Pancreas (tissue), 10 donors: ENCODE data around the gene RYR3. TPM values are rescaled to one million over a fixed set of nuclear protein-coding genes. Genes with fewer than 3 reads are reported as not detected.

Experiments used
- ATAC-seq, 4 donors: fragments of 200-7000 bp; cut with Tn5 transposase; one replicate each; pipeline versions ENCODE4 v1.8.0 to v1.9.1; 2020; ENCODE audit warnings: mild to moderate bottlenecking in 4 of 4, moderate library complexity in 4 of 4
- DNase-seq, 6 donors: peaks; one replicate each; pipeline ENCODE4 v3.0.0-alpha.2; 2020
- FAIRE-seq: peaks from 2 replicates; lab custom pipeline; 2012; peaks lifted over from hg19 to GRCh38; lab: Jason Lieb, UNC
- H3K27ac ChIP-seq, 4 donors: fragments of 200-600 bp; sonication (generic); 1 replicate in 3 of 4; 2 replicates in 1 of 4; pipeline versions ENCODE4 v1.5.0 to v1.8.0; 2020
- H3K27me3 ChIP-seq, 4 donors: fragments of 200-600 bp; one replicate each; pipeline ENCODE4 v1.8.0; 2021
- H3K36me3 ChIP-seq, 3 donors: fragments of 200-600 bp; sonication (generic) in 1 of 3; one replicate each; pipeline versions ENCODE4 v1.5.0 to v1.8.0; 2020 to 2021
- H3K4me1 ChIP-seq, 3 donors: fragments of 200-600 bp; one replicate each; pipeline ENCODE4 v1.8.0; 2021
- H3K4me3 ChIP-seq, 4 donors: fragments of 200-600 bp; sonication (generic) in 2 of 4; one replicate each; pipeline versions ENCODE4 v1.5.0 to v1.8.0; 2020 to 2021
- H3K9me3 ChIP-seq, 4 donors: fragments of 200-600 bp; one replicate each; pipeline ENCODE4 v1.8.0; 2021
- WGBS, 2 donors: extraction: QIAGEN DNeasy Blood & Tissue Kit; methylation state at CpG; one replicate each; pipeline ENCODE4 v1.1.7; 2013; 5-methylcytosine and 5-hydroxymethylcytosine counted together
- intact Hi-C, 3 donors: fragments of 100-400 bp; cut with DNase I; formaldehyde crosslinking; loops; one replicate each; pipeline versions ENCODE4 v1.11.1 to v1.14.2; 2022
- polyA plus RNA-seq, 2 donors: library from polyadenylated mRNA; stranded (reverse); fragments of 200-250 nt; gene quantifications; one replicate each; pipeline ENCODE4 v1.2.3, GENCODE V29; 2013
- total RNA-seq, 6 donors: library from RNA; stranded (reverse); fragmentation: NEBNext Ultra II Directional in 4 of 6; extraction: Animal tissue kit (Norgen Biotek cat#: 25700) in 4 of 6; gene quantifications; one replicate each; pipeline versions ENCODE4 v1.2.1 to v1.2.4, GENCODE V29; 2021 to 2023
- TF ChIP-seq, protein P1 (sequence below), 4 donors: fragments of 200-600 bp; sonication (generic) in 3 of 4; IDR thresholded peaks; one replicate each; pipeline versions ENCODE4 v1.5.0 to v1.8.0; 2021; ENCODE audit warnings: antibody characterized with exemption in 4 of 4
- donor health status: healthy with polysubstance abuse.
- donor health status: DM: no; HTN: no; CAD: no; lungs with moderate emphysema.
- donor health status: DM: no; HTN: no; CAD: no.
- donor health status: control.
- donor health status: control.
- donor health status: Bipolar disorder and iron deficiency.
- donor health status: DM: yes; HTN: yes; CAD: no.
- donor health status: DM: no; HTN: no; CAD: no.
- donor health status: DM: no; HTN: no; CAD: no.
- donor health status: DM: yes; HTN: yes; CAD: no.

The RYR3 gene
- total and polyA plus RNA-seq, 8 donors = 0.03 to 0.52 (median 0.13) TPM

DNA sequence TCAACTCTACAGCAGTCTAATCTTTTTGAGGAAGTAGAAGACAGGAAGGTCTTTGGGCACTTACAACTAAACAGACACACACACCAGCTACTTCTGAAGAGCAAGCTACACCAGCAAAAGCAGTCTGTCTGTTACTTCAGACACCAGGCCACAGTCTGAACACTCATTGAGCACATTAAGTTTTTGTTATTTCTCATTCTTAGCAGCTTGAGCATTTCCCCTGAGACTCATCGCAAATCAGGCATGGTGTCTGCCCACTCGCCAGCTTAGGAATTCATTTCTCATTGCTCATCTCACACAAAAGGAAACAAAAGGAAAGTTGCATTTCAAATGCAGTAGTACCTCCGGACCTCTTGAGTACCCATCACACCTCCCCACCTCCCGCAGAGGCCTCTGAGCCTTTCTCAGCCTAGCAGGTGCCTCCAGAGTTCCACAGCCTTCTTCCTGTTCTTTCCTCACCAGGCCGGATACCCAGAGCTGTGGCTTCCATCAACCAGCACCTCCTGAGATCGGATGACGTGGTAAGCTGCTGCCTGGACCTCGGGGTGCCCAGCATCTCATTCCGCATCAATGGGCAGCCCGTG, 302.0 kb downstream of the RYR3 start:
- intact Hi-C loops = no loop called here
- Histone ChIP-seq H3K27me3 (peaks cover 0 to 3% (median 0%) of the 10 kb centered on the region in 4 donors), H3K4me3 (no peak overlapping the region), H3K4me1 (no peaks in the 10 kb centered on the region), H3K27ac (no peak overlapping the region), H3K36me3 (no peaks in the 10 kb centered on the region), H3K9me3 (no peaks in the 10 kb centered on the region)
- TF ChIP-seq, protein P1, sequence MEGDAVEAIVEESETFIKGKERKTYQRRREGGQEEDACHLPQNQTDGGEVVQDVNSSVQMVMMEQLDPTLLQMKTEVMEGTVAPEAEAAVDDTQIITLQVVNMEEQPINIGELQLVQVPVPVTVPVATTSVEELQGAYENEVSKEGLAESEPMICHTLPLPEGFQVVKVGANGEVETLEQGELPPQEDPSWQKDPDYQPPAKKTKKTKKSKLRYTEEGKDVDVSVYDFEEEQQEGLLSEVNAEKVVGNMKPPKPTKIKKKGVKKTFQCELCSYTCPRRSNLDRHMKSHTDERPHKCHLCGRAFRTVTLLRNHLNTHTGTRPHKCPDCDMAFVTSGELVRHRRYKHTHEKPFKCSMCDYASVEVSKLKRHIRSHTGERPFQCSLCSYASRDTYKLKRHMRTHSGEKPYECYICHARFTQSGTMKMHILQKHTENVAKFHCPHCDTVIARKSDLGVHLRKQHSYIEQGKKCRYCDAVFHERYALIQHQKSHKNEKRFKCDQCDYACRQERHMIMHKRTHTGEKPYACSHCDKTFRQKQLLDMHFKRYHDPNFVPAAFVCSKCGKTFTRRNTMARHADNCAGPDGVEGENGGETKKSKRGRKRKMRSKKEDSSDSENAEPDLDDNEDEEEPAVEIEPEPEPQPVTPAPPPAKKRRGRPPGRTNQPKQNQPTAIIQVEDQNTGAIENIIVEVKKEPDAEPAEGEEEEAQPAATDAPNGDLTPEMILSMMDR (IDR thresholded peaks at IDR 0.05) = no peak
- WGBS, 2 donors = 65 to 71% methylated on average over 10 of the region's 10 CpGs
- no peak for DNase-seq
- no peak for FAIRE-seq
- ATAC-seq = no peak

DNA sequence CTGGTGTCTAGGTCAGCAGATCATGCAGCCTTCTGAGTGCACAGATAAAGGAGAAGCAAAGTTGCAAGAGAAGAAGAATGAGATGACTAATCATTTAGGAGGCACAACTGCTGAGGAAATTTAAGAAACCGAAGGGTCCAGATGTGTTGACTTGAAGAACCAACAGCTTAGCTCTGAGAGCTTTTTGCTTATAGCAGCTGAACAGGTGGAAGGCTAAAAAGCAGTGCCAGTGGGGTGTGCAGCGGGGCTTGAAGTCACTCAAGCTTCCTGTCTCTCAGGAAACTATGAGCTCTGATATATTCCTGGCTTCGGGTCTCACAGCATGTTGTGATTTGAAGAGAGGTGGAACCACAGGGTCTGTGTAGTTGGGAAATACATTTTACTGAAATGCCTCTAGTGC, 305.7 kb downstream of the RYR3 start:
- WGBS, 2 donors = 48 to 55% methylated on average over 3 of the region's 3 CpGs
- Histone ChIP-seq H3K36me3 (no peaks in the 10 kb centered on the region), H3K4me3 (no peak overlapping the region), H3K27me3 (peaks cover 0 to 4% (median 2%) of the 10 kb centered on the region in 4 donors), H3K9me3 (no peaks in the 10 kb centered on the region), H3K4me1 (no peaks in the 10 kb centered on the region), H3K27ac (no peak overlapping the region)
- DNase-seq (no peak), ATAC-seq (no peak), FAIRE-seq (no peak)
- intact Hi-C loops = no loop called here
- TF ChIP-seq, protein P1 (IDR thresholded peaks at IDR 0.05) = no peak

DNA sequence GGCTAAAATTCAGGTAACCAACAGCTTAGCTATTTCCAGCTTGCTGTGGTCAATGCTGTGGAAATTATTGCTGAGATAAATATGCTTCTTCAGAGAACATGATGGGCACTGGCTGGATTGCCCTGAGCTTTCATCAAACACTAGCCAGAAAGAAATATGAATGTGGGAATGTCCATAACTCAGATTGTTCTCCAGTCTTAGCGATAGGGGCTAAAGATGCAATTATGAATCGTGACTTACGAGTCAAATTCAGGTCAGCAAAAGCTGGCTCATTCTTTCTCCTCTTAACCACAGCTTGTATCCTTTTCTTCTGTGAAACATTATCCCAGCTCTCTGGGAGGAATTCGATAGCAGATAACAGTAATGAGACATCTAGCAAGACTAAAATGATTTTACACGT, 307.6 kb downstream of the RYR3 start:
- FAIRE-seq = no peak
- H3K27ac ChIP-seq = no peak overlapping the region
- DNase-seq = no peak
- TF ChIP-seq, protein P1 (IDR thresholded peaks at IDR 0.05) = no peak
- H3K4me3 ChIP-seq = no peak overlapping the region
- ATAC-seq = no peak
- WGBS, 2 donors = 41 to 43% methylated on average over 5 of the region's 5 CpGs
- no peaks in the 10 kb centered on the region for H3K4me1 ChIP-seq
- intact Hi-C loops = no loop called here
- H3K36me3 ChIP-seq = no peaks in the 10 kb centered on the region
- H3K9me3 ChIP-seq = no peaks in the 10 kb centered on the region
- H3K27me3 ChIP-seq = peaks cover 0 to 4% (median 2%) of the 10 kb centered on the region in 4 donors

DNA sequence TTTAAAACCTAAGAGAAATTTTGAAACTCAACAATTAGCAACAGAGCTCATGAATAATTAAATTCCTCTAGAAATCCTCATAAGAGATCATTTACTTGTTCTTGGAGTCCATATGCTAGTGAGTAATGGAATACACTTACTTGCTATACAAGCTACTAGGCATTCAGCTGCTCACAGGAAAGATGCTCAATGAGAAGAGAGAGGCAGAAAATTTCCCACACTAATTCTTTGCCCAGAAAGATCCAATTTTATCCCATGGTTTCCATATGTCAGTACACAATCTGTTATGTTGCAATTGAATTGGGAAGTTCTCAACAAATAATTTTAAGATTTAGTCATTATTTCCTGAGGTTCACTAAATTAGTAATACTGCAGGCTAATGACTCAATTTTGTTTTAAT, 310.4 kb downstream of the RYR3 start:
- no peak overlapping the region for H3K4me3 ChIP-seq
- FAIRE-seq = no peak
- TF ChIP-seq, protein P1 (IDR thresholded peaks at IDR 0.05) = no peak
- H3K27ac ChIP-seq = no peak overlapping the region
- H3K27me3 ChIP-seq = peaks cover 0 to 5% (median 2%) of the 10 kb centered on the region in 4 donors
- no peaks in the 10 kb centered on the region for H3K9me3 ChIP-seq
- no peak for DNase-seq
- H3K4me1 ChIP-seq = no peaks in the 10 kb centered on the region
- intact Hi-C loops = no loop called here
- H3K36me3 ChIP-seq = no peaks in the 10 kb centered on the region
- ATAC-seq = no peak

DNA sequence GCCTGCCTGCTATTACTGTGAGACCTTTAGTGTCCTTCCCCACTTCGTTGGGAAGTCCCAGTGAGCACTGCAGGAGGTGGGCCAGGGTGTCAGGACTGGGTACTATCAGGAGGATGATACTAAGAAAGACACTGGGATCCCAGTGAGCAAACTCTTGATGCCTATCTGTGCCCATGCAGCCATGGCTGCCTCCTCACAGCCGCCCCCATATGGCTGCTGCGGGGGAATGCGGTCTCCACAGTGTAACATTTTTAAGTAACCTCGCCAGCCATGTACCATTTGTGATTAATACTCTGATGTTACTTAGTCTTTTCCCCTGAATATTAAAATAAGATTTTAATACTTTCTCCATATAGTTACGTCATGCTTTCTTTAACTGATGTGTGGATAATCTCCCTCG, 312.2 kb downstream of the RYR3 start:
- FAIRE-seq = no peak
- intact Hi-C loops = no loop called here

More for the DNA sequence above, 312.2 kb downstream of the RYR3 start:
- Histone ChIP-seq H3K36me3 (no peaks in the 10 kb centered on the region), H3K27ac (no peak overlapping the region), H3K4me3 (no peak overlapping the region), H3K4me1 (no peaks in the 10 kb centered on the region), H3K27me3 (peaks cover 0 to 6% (median 3%) of the 10 kb centered on the region in 4 donors), H3K9me3 (no peaks in the 10 kb centered on the region)
- 68 to 76% methylated on average over 7 of the region's 7 CpGs for WGBS, 2 donors
- no peak for ATAC-seq
- no peak for DNase-seq
- TF ChIP-seq, protein P1 (IDR thresholded peaks at IDR 0.05) = no peak
